Measurements from ENCODE around the gene CNTNAP5. TPM values are rescaled to one million over a fixed set of nuclear protein-coding genes. Genes with fewer than 3 reads are reported as not detected.

The CNTNAP5 gene
- total and polyA plus RNA-seq, 4 donors: not detected

DNA sequence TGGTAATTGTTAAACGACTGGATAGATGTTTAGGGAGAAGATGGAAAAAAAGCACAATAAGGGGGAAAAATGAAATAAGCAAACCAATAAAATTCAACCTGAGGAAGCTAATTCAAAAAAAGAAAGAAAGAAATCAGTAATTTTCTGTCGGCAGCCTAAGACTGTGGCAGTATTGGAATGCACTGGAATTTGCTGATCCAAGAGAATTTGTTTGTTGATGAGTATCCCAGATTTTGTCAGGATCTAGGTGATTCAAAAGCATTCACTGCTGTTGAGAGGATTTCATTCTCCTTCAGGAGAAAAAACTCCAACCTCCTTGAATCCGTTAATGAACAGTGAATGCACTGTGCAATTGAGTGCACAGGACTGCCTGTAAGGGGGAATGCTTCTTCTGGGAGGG, 546.7 kb downstream of the CNTNAP5 start:
- no peak overlapping the region for H3K4me3 ChIP-seq (ENCODE audit: low read length in 2 of 2)
- H3K36me3 ChIP-seq (ENCODE audit: control insufficient read depth in 1 of 2, insufficient read depth in 2 of 2, low read length in 1 of 2): no peaks in the 10 kb centered on the region
- H3K27me3 ChIP-seq (ENCODE audit: control insufficient read depth in 1 of 2, insufficient read depth in 2 of 2, low read length in 1 of 2): no peaks in the 10 kb centered on the region
- no peaks in the 10 kb centered on the region for H3K9me3 ChIP-seq (ENCODE audit: control insufficient read depth, low read length)
- intact Hi-C loops (cut with DNase I): no loop called here
- 83 to 89% methylated on average over 3 of the region's 3 CpGs for WGBS, 2 donors
- ATAC-seq (ENCODE audit: low FRiP score) (no peak), DNase-seq (no peak)
- H3K4me1 ChIP-seq (ENCODE audit: control insufficient read depth in 1 of 2, insufficient read depth in 2 of 2, low read length in 2 of 2): no peaks in the 10 kb centered on the region
- H3K27ac ChIP-seq (ENCODE audit: low read depth in 1 of 2, low read length in 2 of 2): no peak overlapping the region

DNA sequence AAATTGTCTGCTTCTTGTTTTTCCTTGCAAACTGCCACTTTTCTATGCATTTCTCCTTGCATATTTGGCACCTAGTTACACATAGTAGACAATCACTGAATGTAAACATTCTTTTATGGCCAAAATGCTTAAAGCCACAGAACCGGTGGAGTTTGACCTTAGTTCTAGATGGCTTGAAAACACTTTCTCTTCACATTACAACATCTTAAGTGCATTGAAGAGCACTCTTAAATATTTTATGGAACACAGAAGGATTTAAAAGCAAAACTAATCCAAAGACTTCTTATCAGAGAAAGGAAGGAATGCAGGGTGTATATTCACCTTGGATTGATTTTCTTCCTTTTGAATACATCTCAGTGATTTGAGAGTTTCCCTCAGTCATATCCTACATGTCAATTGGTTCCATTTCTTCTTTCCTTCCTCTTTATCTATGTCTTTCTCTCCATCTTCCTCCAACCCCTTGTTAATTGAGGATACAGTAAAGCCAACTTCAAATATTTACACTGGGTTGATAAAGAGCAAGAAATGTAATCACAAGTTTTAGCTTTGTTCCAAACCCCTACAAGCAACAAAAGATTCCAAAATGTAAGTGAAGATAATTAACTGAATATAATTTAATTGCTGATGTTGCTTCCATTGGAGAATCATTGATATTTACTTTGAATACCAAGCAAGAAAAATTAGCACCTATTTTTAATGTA, 548.0 kb downstream of the CNTNAP5 start:
- H3K4me1 ChIP-seq (ENCODE audit: control insufficient read depth in 1 of 2, insufficient read depth in 2 of 2, low read length in 2 of 2): no peaks in the 10 kb centered on the region
- no peak for DNase-seq
- H3K27ac ChIP-seq (ENCODE audit: low read depth in 1 of 2, low read length in 2 of 2): no peak overlapping the region
- no peaks in the 10 kb centered on the region for H3K36me3 ChIP-seq (ENCODE audit: control insufficient read depth in 1 of 2, insufficient read depth in 2 of 2, low read length in 1 of 2)
- no peak overlapping the region for H3K4me3 ChIP-seq (ENCODE audit: low read length in 2 of 2)
- intact Hi-C loops (cut with DNase I): no loop called here
- WGBS, 2 donors: 22 to 34% methylated on average over 1 of the region's 1 CpG
- H3K9me3 ChIP-seq (ENCODE audit: control insufficient read depth, low read length): no peaks in the 10 kb centered on the region
- ATAC-seq (ENCODE audit: low FRiP score): no peak
- H3K27me3 ChIP-seq (ENCODE audit: control insufficient read depth in 1 of 2, insufficient read depth in 2 of 2, low read length in 1 of 2): no peaks in the 10 kb centered on the region

DNA sequence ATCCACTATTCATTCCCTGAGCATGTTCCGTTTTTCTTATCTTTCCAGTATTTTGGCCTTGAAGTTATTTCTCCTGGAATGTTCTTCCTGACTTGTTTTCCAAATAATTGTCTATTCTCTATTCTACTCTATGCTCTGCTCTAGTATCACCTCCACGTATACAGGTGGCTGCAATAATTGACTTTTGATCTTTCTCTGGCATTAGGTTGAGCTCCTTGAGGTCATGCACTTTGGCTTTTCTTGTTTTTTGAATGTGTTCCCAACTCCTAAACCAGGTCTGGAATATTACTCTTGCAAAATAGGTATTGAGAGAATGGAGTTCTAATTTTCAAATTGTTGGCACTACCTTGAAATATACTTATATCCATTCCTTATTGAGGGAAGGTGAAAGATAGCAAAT, 550.4 kb downstream of the CNTNAP5 start:
- no peak for ATAC-seq (ENCODE audit: low FRiP score)
- H3K4me3 ChIP-seq (ENCODE audit: low read length in 2 of 2): no peak overlapping the region
- no peaks in the 10 kb centered on the region for H3K9me3 ChIP-seq (ENCODE audit: control insufficient read depth, low read length)
- H3K27ac ChIP-seq (ENCODE audit: low read depth in 1 of 2, low read length in 2 of 2): no peak overlapping the region
- WGBS, 2 donors: 62 to 63% methylated on average over 2 of the region's 2 CpGs
- H3K4me1 ChIP-seq (ENCODE audit: control insufficient read depth in 1 of 2, insufficient read depth in 2 of 2, low read length in 2 of 2): no peaks in the 10 kb centered on the region
- no peaks in the 10 kb centered on the region for H3K36me3 ChIP-seq (ENCODE audit: control insufficient read depth in 1 of 2, insufficient read depth in 2 of 2, low read length in 1 of 2)
- no peak for DNase-seq
- intact Hi-C loops (cut with DNase I): no loop called here
- no peaks in the 10 kb centered on the region for H3K27me3 ChIP-seq (ENCODE audit: control insufficient read depth in 1 of 2, insufficient read depth in 2 of 2, low read length in 1 of 2)

DNA sequence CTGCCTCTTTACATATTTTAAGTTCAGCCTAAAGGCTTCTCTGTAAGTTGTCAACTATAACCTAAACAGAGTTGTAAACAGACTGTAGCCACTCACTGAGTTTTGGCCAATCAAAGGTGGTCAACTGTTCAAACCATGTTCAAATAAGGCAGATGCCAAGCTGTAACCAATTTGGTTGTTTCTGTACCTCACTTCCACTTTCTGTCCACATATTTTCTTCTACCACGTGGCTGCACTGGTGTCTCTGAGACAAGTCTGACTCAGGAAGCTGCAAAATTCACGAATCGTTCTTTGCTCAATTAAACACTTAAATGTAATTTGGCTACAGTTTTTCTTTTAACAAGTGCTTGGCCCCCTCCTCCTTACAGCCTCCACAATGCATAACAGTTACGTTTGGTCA, 555.2 kb downstream of the CNTNAP5 start:
- H3K27me3 ChIP-seq (ENCODE audit: control insufficient read depth in 1 of 2, insufficient read depth in 2 of 2, low read length in 1 of 2): no peaks in the 10 kb centered on the region
- no peaks in the 10 kb centered on the region for H3K4me1 ChIP-seq (ENCODE audit: control insufficient read depth in 1 of 2, insufficient read depth in 2 of 2, low read length in 2 of 2)
- H3K27ac ChIP-seq (ENCODE audit: low read depth in 1 of 2, low read length in 2 of 2): no peak overlapping the region
- 83 to 85% methylated on average over 4 of the region's 4 CpGs for WGBS, 2 donors
- no peak overlapping the region for H3K4me3 ChIP-seq (ENCODE audit: low read length in 2 of 2)
- ATAC-seq (ENCODE audit: low FRiP score) (no peak), DNase-seq (no peak)
- H3K36me3 ChIP-seq (ENCODE audit: control insufficient read depth in 1 of 2, insufficient read depth in 2 of 2, low read length in 1 of 2): no peaks in the 10 kb centered on the region
- intact Hi-C loops (cut with DNase I): no loop called here
- no peaks in the 10 kb centered on the region for H3K9me3 ChIP-seq (ENCODE audit: control insufficient read depth, low read length)

DNA sequence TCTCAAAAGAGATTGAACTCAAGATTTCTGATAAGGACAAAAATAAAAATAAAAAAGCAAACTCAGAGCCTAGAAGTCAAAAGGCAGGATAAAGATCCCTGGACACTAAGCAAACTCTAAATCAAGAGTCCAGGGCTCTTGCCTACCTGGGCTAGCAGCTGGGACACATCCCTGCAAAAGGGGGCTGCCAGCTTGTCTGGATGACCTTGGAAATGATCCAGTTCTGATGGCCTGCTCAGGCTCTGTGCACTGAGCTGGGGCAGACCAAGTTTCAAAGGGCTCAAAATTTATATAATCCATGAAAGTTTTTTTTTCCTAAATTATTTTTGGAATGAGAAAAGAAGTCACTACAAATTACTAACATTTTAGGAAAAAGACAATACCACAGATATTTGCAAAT, 557.3 kb downstream of the CNTNAP5 start:
- no peak for DNase-seq
- intact Hi-C loops (cut with DNase I): no loop called here
- Histone ChIP-seq H3K27me3 (ENCODE audit: control insufficient read depth in 1 of 2, insufficient read depth in 2 of 2, low read length in 1 of 2) (no peaks in the 10 kb centered on the region), H3K4me3 (ENCODE audit: low read length in 2 of 2) (no peak overlapping the region), H3K9me3 (ENCODE audit: control insufficient read depth, low read length) (no peaks in the 10 kb centered on the region), H3K4me1 (ENCODE audit: control insufficient read depth in 1 of 2, insufficient read depth in 2 of 2, low read length in 2 of 2) (no peaks in the 10 kb centered on the region), H3K27ac (ENCODE audit: low read depth in 1 of 2, low read length in 2 of 2) (no peak overlapping the region), H3K36me3 (ENCODE audit: control insufficient read depth in 1 of 2, insufficient read depth in 2 of 2, low read length in 1 of 2) (no peaks in the 10 kb centered on the region)
- ATAC-seq (ENCODE audit: low FRiP score): no peak

DNA sequence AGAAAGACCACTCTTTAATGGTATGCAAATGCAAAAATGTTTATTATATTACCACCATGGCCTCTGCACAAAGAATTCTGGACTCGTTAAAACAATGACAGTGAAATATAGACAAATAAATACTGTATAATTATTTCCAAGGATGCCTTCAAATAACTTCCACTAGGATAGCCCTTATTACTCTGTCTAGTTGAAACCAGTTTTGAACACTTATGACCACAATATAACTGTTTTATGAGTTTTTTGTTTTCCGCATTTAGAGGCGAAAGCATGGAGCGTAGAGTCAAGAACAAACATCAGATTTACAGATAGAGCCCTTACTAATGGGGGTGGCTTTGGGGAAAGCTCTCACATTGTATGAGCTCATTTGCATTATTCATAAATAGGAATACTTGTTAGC, 559.5 kb downstream of the CNTNAP5 start:
- no peak overlapping the region for H3K27ac ChIP-seq (ENCODE audit: low read depth in 1 of 2, low read length in 2 of 2)
- no peak for ATAC-seq (ENCODE audit: low FRiP score)
- H3K9me3 ChIP-seq (ENCODE audit: control insufficient read depth, low read length): no peaks in the 10 kb centered on the region
- no peaks in the 10 kb centered on the region for H3K27me3 ChIP-seq (ENCODE audit: control insufficient read depth in 1 of 2, insufficient read depth in 2 of 2, low read length in 1 of 2)
- H3K36me3 ChIP-seq (ENCODE audit: control insufficient read depth in 1 of 2, insufficient read depth in 2 of 2, low read length in 1 of 2): no peaks in the 10 kb centered on the region
- intact Hi-C loops (cut with DNase I): no loop called here
- H3K4me1 ChIP-seq (ENCODE audit: control insufficient read depth in 1 of 2, insufficient read depth in 2 of 2, low read length in 2 of 2): no peaks in the 10 kb centered on the region
- WGBS, 2 donors: 96% methylated on average over 4 of the region's 4 CpGs
- no peak overlapping the region for H3K4me3 ChIP-seq (ENCODE audit: low read length in 2 of 2)
- DNase-seq: no peak

DNA sequence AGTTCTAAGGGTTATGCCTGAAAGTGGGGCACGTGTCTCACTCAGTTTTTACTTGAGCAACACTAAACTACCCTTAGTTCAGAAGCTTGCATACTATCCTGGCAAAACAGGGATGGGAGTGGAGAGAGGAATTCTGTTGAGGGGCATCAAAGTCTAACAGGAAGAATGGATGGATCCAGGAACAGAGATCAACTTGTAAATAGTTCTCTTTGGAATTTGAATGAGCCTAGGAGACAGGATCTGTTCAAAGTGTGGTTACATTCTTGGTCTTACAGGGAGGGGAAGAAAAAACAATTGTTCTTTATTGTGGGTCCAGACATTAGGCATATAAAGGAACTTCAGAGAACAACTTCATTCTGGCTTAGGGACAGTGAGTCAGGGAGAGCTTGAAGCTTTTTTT, 560.2 kb downstream of the CNTNAP5 start:
- H3K9me3 ChIP-seq (ENCODE audit: control insufficient read depth, low read length): no peaks in the 10 kb centered on the region
- intact Hi-C loops (cut with DNase I): no loop called here
- no peaks in the 10 kb centered on the region for H3K4me1 ChIP-seq (ENCODE audit: control insufficient read depth in 1 of 2, insufficient read depth in 2 of 2, low read length in 2 of 2)
- no peak for DNase-seq
- ATAC-seq (ENCODE audit: low FRiP score): no peak
- H3K27ac ChIP-seq (ENCODE audit: low read depth in 1 of 2, low read length in 2 of 2): no peak overlapping the region
- no peaks in the 10 kb centered on the region for H3K27me3 ChIP-seq (ENCODE audit: control insufficient read depth in 1 of 2, insufficient read depth in 2 of 2, low read length in 1 of 2)
- H3K36me3 ChIP-seq (ENCODE audit: control insufficient read depth in 1 of 2, insufficient read depth in 2 of 2, low read length in 1 of 2): no peaks in the 10 kb centered on the region
- 79 to 84% methylated on average over 1 of the region's 1 CpG for WGBS, 2 donors
- H3K4me3 ChIP-seq (ENCODE audit: low read length in 2 of 2): no peak overlapping the region

DNA sequence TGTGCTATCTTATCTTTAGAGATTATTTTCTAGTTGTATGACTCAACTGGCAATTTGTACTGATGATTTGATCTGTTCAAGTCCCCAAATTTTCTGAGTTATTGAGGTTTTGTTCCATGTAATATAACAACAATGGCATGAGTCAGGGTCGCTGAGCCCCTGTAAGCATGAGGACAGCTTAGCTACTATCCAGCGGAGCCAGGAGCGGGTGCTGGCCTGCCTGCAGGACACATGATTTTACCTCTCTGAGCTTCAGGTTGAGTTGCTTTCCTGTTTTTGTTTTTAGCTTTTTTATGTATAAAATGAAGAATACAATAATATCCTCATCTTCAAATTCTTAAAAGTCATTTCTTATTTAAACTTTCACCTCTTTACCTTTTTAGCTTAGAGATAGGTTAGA, 561.1 kb downstream of the CNTNAP5 start:
- Histone ChIP-seq H3K4me1 (ENCODE audit: control insufficient read depth in 1 of 2, insufficient read depth in 2 of 2, low read length in 2 of 2) (no peaks in the 10 kb centered on the region), H3K9me3 (ENCODE audit: control insufficient read depth, low read length) (no peaks in the 10 kb centered on the region), H3K36me3 (ENCODE audit: control insufficient read depth in 1 of 2, insufficient read depth in 2 of 2, low read length in 1 of 2) (no peaks in the 10 kb centered on the region), H3K27ac (ENCODE audit: low read depth in 1 of 2, low read length in 2 of 2) (no peak overlapping the region), H3K27me3 (ENCODE audit: control insufficient read depth in 1 of 2, insufficient read depth in 2 of 2, low read length in 1 of 2) (no peaks in the 10 kb centered on the region), H3K4me3 (ENCODE audit: low read length in 2 of 2) (no peak overlapping the region)
- DNase-seq (no peak), ATAC-seq (ENCODE audit: low FRiP score) (no peak)
- intact Hi-C loops (cut with DNase I): no loop called here
- 99% methylated on average over 3 of the region's 3 CpGs for WGBS, 2 donors

DNA sequence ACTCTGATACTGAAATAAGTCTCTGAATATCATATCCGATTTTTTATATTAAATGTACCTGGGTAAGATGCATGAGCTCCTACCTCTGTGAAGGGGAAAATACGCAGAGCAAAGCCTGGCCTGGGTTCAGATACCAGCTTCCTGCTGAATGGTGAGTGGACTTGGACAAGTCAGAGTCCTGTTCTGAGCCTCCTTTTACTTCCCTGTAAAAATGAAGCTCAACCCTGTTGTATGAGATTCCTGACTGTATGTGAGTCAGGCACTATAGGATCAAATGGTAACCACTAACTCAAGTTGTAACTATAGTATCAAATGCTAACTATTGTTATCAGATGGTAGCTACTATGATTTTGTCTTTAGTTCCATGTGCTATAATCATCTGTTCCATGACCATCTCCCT, 561.7 kb downstream of the CNTNAP5 start:
- H3K27ac ChIP-seq (ENCODE audit: low read depth in 1 of 2, low read length in 2 of 2): no peak overlapping the region
- WGBS, 2 donors: 90 to 95% methylated on average over 2 of the region's 2 CpGs
- ATAC-seq (ENCODE audit: low FRiP score): no peak

More for the DNA sequence above, 561.7 kb downstream of the CNTNAP5 start:
- intact Hi-C loops (cut with DNase I): no loop called here
- no peaks in the 10 kb centered on the region for H3K9me3 ChIP-seq (ENCODE audit: control insufficient read depth, low read length)
- no peaks in the 10 kb centered on the region for H3K27me3 ChIP-seq (ENCODE audit: control insufficient read depth in 1 of 2, insufficient read depth in 2 of 2, low read length in 1 of 2)
- no peak overlapping the region for H3K4me3 ChIP-seq (ENCODE audit: low read length in 2 of 2)
- H3K36me3 ChIP-seq (ENCODE audit: control insufficient read depth in 1 of 2, insufficient read depth in 2 of 2, low read length in 1 of 2): no peaks in the 10 kb centered on the region
- no peak for DNase-seq
- no peaks in the 10 kb centered on the region for H3K4me1 ChIP-seq (ENCODE audit: control insufficient read depth in 1 of 2, insufficient read depth in 2 of 2, low read length in 2 of 2)
